CD4-positive, alpha-beta T cell treated with Interleukin-4 for 4 hours (primary cell): Measurements from ENCODE around the gene FRMD4A.
"Not testable (repeated sequence)": the region's sequence is repeated elsewhere in the genome, so short reads cannot be mapped to it uniquely, and the experiment has no call there.

Source experiments
- DNase-seq: peaks from one replicate; pipeline ENCODE4 v3.0.0-alpha.2; 2020

FRMD4A gene

GRCh38 chr10:14285941-14286560 lies 44.7 kb downstream of the FRMD4A start:
- DNase-seq: no peak

- no peak for DNase-seq
Observed at GRCh38 chr10:14282276-14282675, 48.4 kb downstream of the FRMD4A start.

GRCh38 chr10:14278533-14278932 lies 52.2 kb downstream of the FRMD4A start:
- no peak for DNase-seq

GRCh38 chr10:14276210-14276609 lies 54.5 kb downstream of the FRMD4A start:
- no peak for DNase-seq

GRCh38 chr10:14271621-14272020 lies 59.1 kb downstream of the FRMD4A start:
- no peak for DNase-seq

GRCh38 chr10:14270370-14270769 lies 60.4 kb downstream of the FRMD4A start:
- DNase-seq: no peak

GRCh38 chr10:14265709-14266108 lies 65.0 kb downstream of the FRMD4A start:
- DNase-seq: no peak

GRCh38 chr10:14262836-14263425 lies 67.8 kb downstream of the FRMD4A start:
- DNase-seq: no peak

GRCh38 chr10:14261336-14261735 lies 69.4 kb downstream of the FRMD4A start:
- no peak for DNase-seq

GRCh38 chr10:14259696-14260566 lies 70.8 kb downstream of the FRMD4A start:
- DNase-seq: no peak

GRCh38 chr10:14254368-14254767 lies 76.4 kb downstream of the FRMD4A start:
- DNase-seq: no peak

- DNase-seq: no peak
Observed at GRCh38 chr10:14253711-14254110, 77.0 kb downstream of the FRMD4A start.

- no peak for DNase-seq
Observed at GRCh38 chr10:14253079-14253478, 77.6 kb downstream of the FRMD4A start.

GRCh38 chr10:14250496-14251076 lies 80.1 kb downstream of the FRMD4A start:
- DNase-seq: no peak

GRCh38 chr10:14247377-14248116 lies 83.2 kb downstream of the FRMD4A start:
- DNase-seq: no peak

- no peak for DNase-seq
Observed at GRCh38 chr10:14244801-14245211, 85.9 kb downstream of the FRMD4A start.

GRCh38 chr10:14244147-14244546 lies 86.6 kb downstream of the FRMD4A start:
- DNase-seq: no peak

GRCh38 chr10:14243221-14243620 lies 87.5 kb downstream of the FRMD4A start:
- no peak for DNase-seq

- DNase-seq: no peak
Observed at GRCh38 chr10:14241196-14241595, 89.5 kb downstream of the FRMD4A start.

- no peak for DNase-seq
Observed at GRCh38 chr10:14240253-14241189, 90.2 kb downstream of the FRMD4A start.

- not testable (repeated sequence) for DNase-seq
Observed at GRCh38 chr10:14238659-14239058, 92.1 kb downstream of the FRMD4A start.

GRCh38 chr10:14236341-14236740 lies 94.4 kb downstream of the FRMD4A start:
- DNase-seq: no peak
